GM11168 (cell line): ENCODE results near the gene SLC35E1.

Source experiments
- in situ Hi-C: fragments of 300-500 bp; cut with MboI; formaldehyde crosslinking; loops from one replicate; pipeline ENCODE4 v1.12.0; 2022; ENCODE audit warnings: low sequenced_read_pairs; ENCODE audit not compliant: unreplicated experiment

Gene SLC35E1

GRCh38 chr19:16584248-16585093 is 12.3 kb upstream of the SLC35E1 start:
- in situ Hi-C loops: no loop called here

- in situ Hi-C loops: no loop called here
These were observed 10.5 kb upstream of the SLC35E1 start for GRCh38 chr19:16582486-16583261.

- in situ Hi-C loops: no loop called here
These were observed 9.7 kb upstream of the SLC35E1 start for GRCh38 chr19:16581971-16582343.

GRCh38 chr19:16581145-16581970 is 9.1 kb upstream of the SLC35E1 start:
- in situ Hi-C loops: no loop called here

GRCh38 chr19:16579381-16579780 is 7.2 kb upstream of the SLC35E1 start:
- in situ Hi-C loops: no loop called here

GRCh38 chr19:16577531-16577985 is 5.3 kb upstream of the SLC35E1 start:
- in situ Hi-C loops: no loop called here

- in situ Hi-C loops: no loop called here
These were observed 4.7 kb upstream of the SLC35E1 start for GRCh38 chr19:16576690-16577530.

GRCh38 chr19:16575861-16576689 is 3.9 kb upstream of the SLC35E1 start:
- in situ Hi-C loops: no loop called here

- in situ Hi-C loops: no loop called here
These were observed 3.1 kb upstream of the SLC35E1 start for GRCh38 chr19:16575282-16575681.

- in situ Hi-C loops: no loop called here
These were observed 1.7 kb upstream of the SLC35E1 start for GRCh38 chr19:16573925-16574324.

GRCh38 chr19:16573296-16573695 is 1.1 kb upstream of the SLC35E1 start:
- in situ Hi-C loops: no loop called here

- in situ Hi-C loops: no loop called here
These were observed 338 bp downstream of the SLC35E1 start for GRCh38 chr19:16571822-16572331.

GRCh38 chr19:16571283-16571682 is 932 bp downstream of the SLC35E1 start:
- in situ Hi-C loops: no loop called here

GRCh38 chr19:16569609-16570320 is 2.5 kb downstream of the SLC35E1 start:
- in situ Hi-C loops: no loop called here

- in situ Hi-C loops: no loop called here
These were observed 5.5 kb downstream of the SLC35E1 start for GRCh38 chr19:16566702-16567101.

GRCh38 chr19:16566161-16566560 is 6.1 kb downstream of the SLC35E1 start:
- in situ Hi-C loops: no loop called here

GRCh38 chr19:16564842-16565241 is 7.4 kb downstream of the SLC35E1 start:
- in situ Hi-C loops: no loop called here

GRCh38 chr19:16562608-16563025 is 9.6 kb downstream of the SLC35E1 start:
- in situ Hi-C loops: no loop called here
